HEK293 (cell line): ENCODE results near the gene HYDIN.

Experiments used
- CTCF ChIA-PET: fragments of 350-600 bp; formaldehyde crosslinking; extraction: SDS; loops from one replicate; lab custom pipeline; 2021; ENCODE audit warnings: antibody characterized with exemption; lab: Yijun Ruan, JAX
- POLR2A ChIA-PET: fragments of 300-600 bp; formaldehyde crosslinking; extraction: SDS; loops from one replicate; lab custom pipeline; 2020; ENCODE audit warnings: antibody characterized with exemption, inconsistent platforms; lab: Yijun Ruan, JAX
- H3K27ac ChIP-seq: fragments of 200-500 bp; sonication (Bioruptor generic); 2 replicates; pipeline ENCODE4 v1.5.1; 2014; ENCODE audit warnings: low read depth, low read length, control low read depth, inconsistent platforms; ENCODE audit errors: extremely low read depth
- H3K36me3 ChIP-seq, 2 experiments: fragments of 200-500 bp in 1 of 2; sonication (Bioruptor generic) in 1 of 2; 1 replicate in 1 of 2; 2 replicates in 1 of 2; pipeline ENCODE4 v1.5.1; 2014 to 2017; ENCODE audit warnings: inconsistent platforms in 2 of 2, low read length in 2 of 2; ENCODE audit not compliant: control insufficient read depth in 2 of 2, insufficient read depth in 1 of 2
- H3K4me1 ChIP-seq: fragments of 200-500 bp; sonication (Bioruptor generic); 2 replicates; pipeline ENCODE4 v1.5.1; 2014; ENCODE audit warnings: mild to moderate bottlenecking, low read length, inconsistent platforms; ENCODE audit not compliant: control insufficient read depth, insufficient read depth
- H3K4me3 ChIP-seq: 2 replicates; pipeline ENCODE4 v1.5.1; 2011; ENCODE audit warnings: low read depth, mild to moderate bottlenecking, control low read depth, low read length, moderate library complexity
- H3K9me3 ChIP-seq: fragments of 200-500 bp; sonication (Bioruptor generic); 2 replicates; pipeline ENCODE4 v1.5.1; 2014; ENCODE audit warnings: low read depth, low read length, inconsistent platforms; ENCODE audit not compliant: control insufficient read depth, insufficient read depth
- CTCF ChIP-seq: fragments of 450-650 bp; formaldehyde crosslinking; IDR thresholded peaks from 2 replicates; pipeline ENCODE4 v1.5.1; 2016; ENCODE audit warnings: missing biosample characterization, missing genetic modification characterization
- INSM2 ChIP-seq: fragments of 450-650 bp; formaldehyde crosslinking; IDR thresholded peaks from 2 replicates; pipeline ENCODE4 v1.5.1; 2016; ENCODE audit warnings: missing biosample characterization, missing genetic modification characterization
- KLF9 ChIP-seq: fragments of 450-650 bp; formaldehyde crosslinking; IDR thresholded peaks from 2 replicates; pipeline ENCODE4 v1.5.1; 2016; ENCODE audit warnings: missing biosample characterization, missing genetic modification characterization, low read depth
- PRDM2 ChIP-seq: fragments of 450-650 bp; formaldehyde crosslinking; IDR thresholded peaks from 2 replicates; pipeline ENCODE4 v1.5.1; 2016; ENCODE audit warnings: missing biosample characterization, missing genetic modification characterization, borderline replicate concordance
- REST ChIP-seq: fragments of 450-650 bp; formaldehyde crosslinking; IDR thresholded peaks from 2 replicates; pipeline ENCODE4 v1.5.1; 2016; ENCODE audit warnings: missing biosample characterization, missing genetic modification characterization
- SP2 ChIP-seq: fragments of 450-650 bp; formaldehyde crosslinking; IDR thresholded peaks from 2 replicates; pipeline ENCODE4 v1.5.1; 2016; ENCODE audit warnings: missing biosample characterization, missing genetic modification characterization
- TRIM28 ChIP-seq: IDR thresholded peaks from 2 replicates; pipeline ENCODE4 v1.6.1; 2011; ENCODE audit warnings: low read length, control low read depth, borderline replicate concordance
- TSHZ1 ChIP-seq: fragments of 450-650 bp; formaldehyde crosslinking; IDR thresholded peaks from 2 replicates; pipeline ENCODE4 v1.5.1; 2016; ENCODE audit warnings: missing biosample characterization, missing genetic modification characterization, borderline replicate concordance
- ZFP69B ChIP-seq: fragments of 450-650 bp; formaldehyde crosslinking; IDR thresholded peaks from 2 replicates; pipeline ENCODE4 v1.5.1; 2016; ENCODE audit warnings: missing biosample characterization, missing genetic modification characterization
- ZNF155 ChIP-seq: fragments of 450-650 bp; formaldehyde crosslinking; IDR thresholded peaks from 2 replicates; pipeline ENCODE4 v1.5.1; 2016; ENCODE audit warnings: missing biosample characterization, missing genetic modification characterization
- ZNF169 ChIP-seq: fragments of 450-650 bp; formaldehyde crosslinking; IDR thresholded peaks from 2 replicates; pipeline ENCODE4 v1.5.1; 2016; ENCODE audit warnings: missing biosample characterization, missing genetic modification characterization
- ZNF184 ChIP-seq: fragments of 450-650 bp; IDR thresholded peaks from 2 replicates; pipeline ENCODE4 v1.5.1; 2018; ENCODE audit warnings: missing biosample characterization, mild to moderate bottlenecking, missing genetic modification characterization
- ZNF302 ChIP-seq: fragments of 450-650 bp; formaldehyde crosslinking; IDR thresholded peaks from 2 replicates; pipeline ENCODE4 v1.5.1; 2016; ENCODE audit warnings: missing biosample characterization, missing genetic modification characterization, low read depth
- ZNF426 ChIP-seq: fragments of 450-650 bp; formaldehyde crosslinking; IDR thresholded peaks from 2 replicates; pipeline ENCODE4 v1.5.1; 2017; ENCODE audit warnings: missing biosample characterization, missing genetic modification characterization, mild to moderate bottlenecking, inconsistent platforms, moderate library complexity
- ZNF501 ChIP-seq: fragments of 450-650 bp; formaldehyde crosslinking; IDR thresholded peaks from 2 replicates; pipeline ENCODE4 v1.5.1; 2016; ENCODE audit warnings: missing biosample characterization, missing genetic modification characterization
- ZNF558 ChIP-seq: fragments of 450-650 bp; formaldehyde crosslinking; IDR thresholded peaks from 2 replicates; pipeline ENCODE4 v1.5.1; 2016; ENCODE audit warnings: missing biosample characterization, missing genetic modification characterization
- ZNF560 ChIP-seq: fragments of 450-650 bp; formaldehyde crosslinking; IDR thresholded peaks from 2 replicates; pipeline ENCODE4 v1.5.1; 2017; ENCODE audit warnings: missing biosample characterization, missing genetic modification characterization, borderline replicate concordance
- ZXDB ChIP-seq: fragments of 450-650 bp; formaldehyde crosslinking; IDR thresholded peaks from 2 replicates; pipeline ENCODE4 v1.5.1; 2016; ENCODE audit warnings: missing biosample characterization, missing genetic modification characterization

Gene HYDIN

GRCh38 chr16:71230122-71230845 lies at the start of gene HYDIN:
HYDIN (minus strand) TSS chr16:71230722; CDS start chr16:71186895, 43,827 bp downstream.
- ChIA-PET POLR2A (interaction anchor here (0.5 kb wide), 1 partner anchor 59 kb away, joined by 3 read pairs; the partner anchor contains the start of gene CMTR2), CTCF (no interaction called here)
- no peaks in the 10 kb centered on the region for H3K4me1 ChIP-seq
- H3K9me3 ChIP-seq, result no peaks in the 10 kb centered on the region
- H3K27ac ChIP-seq, result no peak within 1 kb of the TSS
- peak within 1 kb of the TSS; percentile 38 for H3K4me3 ChIP-seq
- H3K36me3 ChIP-seq, result no peaks in the 10 kb centered on the region
- TF ChIP-seq ZNF560, result no peak
- TF ChIP-seq ZNF426 (tag by site-specific recombination), result no peak
- no peak for TF ChIP-seq ZNF169 (tag by site-specific recombination)
- TF ChIP-seq ZFP69B (tag by site-specific recombination), result no peak
- no peak for TF ChIP-seq ZNF302
- TF ChIP-seq SP2 (tag by site-specific recombination), result peak; percentile 36; the same call in 1 of the 2 replicates
- TF ChIP-seq CTCF (tag by site-specific recombination), result 0 out of 2 replicates have a peak, but pooled peaks have one; percentile 15
- TF ChIP-seq TRIM28, result no peak
- TF ChIP-seq PRDM2 (tag by site-specific recombination), result no peak
- TF ChIP-seq REST (tag by site-specific recombination), result no peak
- no peak for TF ChIP-seq KLF9 (tag by site-specific recombination)
- TF ChIP-seq TSHZ1, result no peak
- no peak for TF ChIP-seq ZNF184 (tag by site-specific recombination)
- no peak for TF ChIP-seq ZNF155 (tag by site-specific recombination)
- TF ChIP-seq ZXDB (tag by site-specific recombination), result no peak
- no peak for TF ChIP-seq ZNF501 (tag by site-specific recombination)
- no peak for TF ChIP-seq ZNF558 (tag by site-specific recombination)
- TF ChIP-seq INSM2 (tag by site-specific recombination), result no peak
